Fibroblast of mammary gland (primary cell): Measurements from ENCODE around the gene NXPH3.

Experiments
- DNase-seq: peaks from one replicate; pipeline ENCODE4 v3.0.0-alpha.2; 2010; ENCODE audit warnings: low read depth
- H3K4me3 ChIP-seq: 2 replicates; pipeline ENCODE4 v1.5.1; 2011; ENCODE audit warnings: low read depth, mild to moderate bottlenecking, low read length, moderate library complexity; ENCODE audit not compliant: control insufficient read depth
- TF ChIP-seq, protein P1 (sequence below): conservative IDR thresholded peaks from 2 replicates; pipeline ENCODE4 v1.5.1; 2011; ENCODE audit warnings: low read depth, low read length, inconsistent platforms; ENCODE audit not compliant: control insufficient read depth, insufficient read depth

The NXPH3 gene

DNA sequence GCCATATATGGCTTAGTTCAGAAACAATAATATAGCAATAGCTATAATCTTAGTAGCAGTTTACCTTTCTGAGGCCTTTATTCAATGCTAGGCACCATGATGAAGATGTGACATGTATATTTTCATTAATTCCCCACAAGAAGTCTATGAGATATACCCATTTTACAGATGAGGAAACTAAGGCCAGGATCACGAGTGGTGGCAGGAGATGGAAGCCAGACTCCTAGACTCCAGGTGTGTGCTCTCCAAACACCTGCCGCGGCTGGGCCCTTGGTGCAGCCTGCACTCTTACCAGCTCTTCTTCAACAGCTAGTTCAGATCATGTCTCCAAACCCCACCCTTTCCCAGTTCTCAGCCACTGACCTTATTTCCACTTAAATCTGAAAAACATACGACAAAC is 15.2 kb downstream of the NXPH3 start:
- H3K4me3 ChIP-seq, result no peak overlapping the region
- TF ChIP-seq, protein P1, sequence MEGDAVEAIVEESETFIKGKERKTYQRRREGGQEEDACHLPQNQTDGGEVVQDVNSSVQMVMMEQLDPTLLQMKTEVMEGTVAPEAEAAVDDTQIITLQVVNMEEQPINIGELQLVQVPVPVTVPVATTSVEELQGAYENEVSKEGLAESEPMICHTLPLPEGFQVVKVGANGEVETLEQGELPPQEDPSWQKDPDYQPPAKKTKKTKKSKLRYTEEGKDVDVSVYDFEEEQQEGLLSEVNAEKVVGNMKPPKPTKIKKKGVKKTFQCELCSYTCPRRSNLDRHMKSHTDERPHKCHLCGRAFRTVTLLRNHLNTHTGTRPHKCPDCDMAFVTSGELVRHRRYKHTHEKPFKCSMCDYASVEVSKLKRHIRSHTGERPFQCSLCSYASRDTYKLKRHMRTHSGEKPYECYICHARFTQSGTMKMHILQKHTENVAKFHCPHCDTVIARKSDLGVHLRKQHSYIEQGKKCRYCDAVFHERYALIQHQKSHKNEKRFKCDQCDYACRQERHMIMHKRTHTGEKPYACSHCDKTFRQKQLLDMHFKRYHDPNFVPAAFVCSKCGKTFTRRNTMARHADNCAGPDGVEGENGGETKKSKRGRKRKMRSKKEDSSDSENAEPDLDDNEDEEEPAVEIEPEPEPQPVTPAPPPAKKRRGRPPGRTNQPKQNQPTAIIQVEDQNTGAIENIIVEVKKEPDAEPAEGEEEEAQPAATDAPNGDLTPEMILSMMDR, result no peak
- no peak for DNase-seq

DNA sequence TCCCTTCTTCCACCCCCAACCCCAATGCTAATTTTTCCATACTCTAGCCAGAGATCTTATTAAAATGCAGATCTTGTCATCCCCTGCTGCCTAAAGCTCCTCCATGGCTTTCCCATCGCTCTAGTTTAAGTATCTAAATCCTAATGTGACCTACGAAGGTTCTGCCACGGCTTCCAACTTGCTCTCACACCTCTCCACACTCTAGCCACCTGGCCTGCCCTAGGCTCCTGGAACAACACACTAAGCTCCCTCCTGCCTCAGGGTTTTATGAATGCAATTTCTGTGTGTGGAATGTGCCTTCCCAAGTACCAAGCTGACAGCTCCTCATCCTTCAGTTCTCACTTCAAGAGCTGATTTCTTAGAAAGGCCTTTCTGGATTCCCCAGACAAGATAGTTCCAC is 16.6 kb downstream of the NXPH3 start:
- H3K4me3 ChIP-seq, result no peak overlapping the region
- no peak for DNase-seq
- TF ChIP-seq, protein P1, result no peak

DNA sequence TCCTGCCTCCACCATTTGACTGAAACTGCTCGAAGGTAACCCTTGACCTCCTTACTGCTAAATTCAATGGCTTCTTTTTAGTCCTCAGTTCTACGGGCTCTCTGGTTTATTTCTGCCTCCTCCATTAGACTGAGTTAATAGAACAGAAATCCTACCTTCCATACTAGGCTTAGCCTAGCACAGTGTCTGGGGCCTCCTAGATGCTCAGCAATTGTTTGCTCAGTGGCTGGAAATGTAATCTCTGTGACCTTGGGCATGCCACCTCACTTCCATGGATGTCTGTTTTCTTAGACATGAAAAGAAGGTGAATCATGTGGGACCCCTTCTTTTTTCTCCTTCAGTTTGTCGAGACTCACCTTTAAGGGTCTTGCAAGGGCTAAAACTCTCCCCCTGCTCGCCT is 19.7 kb downstream of the NXPH3 start:
- TF ChIP-seq, protein P1, result no peak
- no peak for DNase-seq
- H3K4me3 ChIP-seq, result no peak overlapping the region

DNA sequence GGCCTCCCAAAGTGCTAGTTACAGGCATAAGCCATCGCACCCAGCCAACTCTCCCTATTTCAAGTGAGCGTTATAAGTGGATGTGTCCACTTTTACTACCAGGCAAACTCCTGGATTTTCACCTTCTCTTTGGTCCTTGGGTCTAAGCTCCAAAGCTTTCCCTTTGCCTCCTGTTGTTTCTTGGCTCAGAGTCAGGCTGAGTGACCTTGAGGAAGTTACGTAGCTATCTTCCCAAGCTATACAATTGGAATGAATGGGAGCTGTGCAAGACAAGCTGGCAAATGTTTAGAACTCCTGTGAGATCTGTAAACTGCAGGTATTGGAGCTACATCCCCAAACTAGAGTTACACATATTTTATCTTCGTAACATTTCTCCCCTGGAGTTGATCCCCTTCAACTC is 20.3 kb downstream of the NXPH3 start:
- H3K4me3 ChIP-seq, result no peak overlapping the region
- TF ChIP-seq, protein P1, result no peak
- DNase-seq, result no peak

DNA sequence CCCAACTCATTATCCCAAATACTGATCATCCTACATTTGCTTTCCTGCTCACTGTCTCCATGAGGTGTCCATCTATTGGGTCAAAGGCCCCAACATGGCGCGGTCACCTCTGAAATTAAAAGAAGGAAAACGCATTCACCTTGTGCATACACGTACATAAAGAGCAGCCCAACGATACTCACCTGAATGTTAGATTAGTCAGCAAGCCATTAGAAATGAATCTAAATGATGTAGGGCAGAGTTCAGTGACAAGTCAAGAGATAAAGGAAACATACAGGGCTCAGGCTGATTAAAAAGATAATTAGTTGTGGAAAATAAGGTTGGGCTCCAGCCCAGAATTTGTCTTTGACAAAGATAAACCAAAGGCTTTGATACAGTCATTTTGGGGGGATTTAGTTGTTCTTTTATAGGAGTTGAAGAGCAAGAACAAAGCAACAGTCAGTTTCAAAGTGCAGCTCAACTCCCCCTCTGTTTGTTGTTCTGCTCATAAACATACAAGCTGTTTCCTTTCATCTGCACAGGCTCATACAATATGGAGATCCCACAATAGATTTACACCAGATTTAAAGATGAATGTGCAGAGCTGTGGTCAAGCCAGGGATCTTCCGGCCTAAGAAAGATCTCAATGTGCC is 21.1 kb downstream of the NXPH3 start:
- TF ChIP-seq, protein P1, result no peak
- no peak overlapping the region for H3K4me3 ChIP-seq

DNA sequence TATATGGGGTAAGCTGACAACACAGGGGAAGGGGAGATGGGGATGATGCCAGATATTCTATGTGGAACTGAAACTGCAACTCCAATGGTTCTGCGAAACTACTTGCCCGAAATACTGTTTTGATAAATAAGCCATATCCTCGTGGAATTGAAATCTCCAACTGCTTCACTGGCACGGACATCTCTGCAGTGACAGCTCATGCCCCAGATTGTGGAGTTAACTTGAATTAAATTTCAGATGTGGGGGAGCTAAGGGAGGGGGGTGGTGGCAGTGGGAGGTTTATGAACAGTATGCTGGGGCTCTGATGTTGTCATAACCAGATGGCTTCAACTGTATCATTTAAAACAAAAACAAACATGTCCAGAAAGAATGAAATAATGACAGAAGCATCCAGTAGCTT is 21.8 kb downstream of the NXPH3 start:
- no peak for DNase-seq

More for the DNA sequence above, 21.1 kb downstream of the NXPH3 start:
- DNase-seq, result no peak

More for the DNA sequence above, 21.8 kb downstream of the NXPH3 start:
- H3K4me3 ChIP-seq, result no peak overlapping the region
- TF ChIP-seq, protein P1, result no peak
